B cell (primary cell): ENCODE results near the gene PCDH1. TPM values are rescaled to one million over a fixed set of nuclear protein-coding genes. Genes with fewer than 3 reads are reported as not detected.

Experiments
- ATAC-seq: fragments of 200-7000 bp; cut with Tn5 transposase; one replicate; pipeline ENCODE4 v1.10.0; 2021; ENCODE audit warnings: low read depth, mild to moderate bottlenecking, moderate number of reproducible peaks, moderate library complexity
- CTCF ChIA-PET: fragments of 350-600 bp; sonication (Branson Sonifier 250); formaldehyde crosslinking; loops from one replicate; lab custom pipeline; 2021; ENCODE audit warnings: antibody characterized with exemption, inconsistent platforms; lab: Charles Lee
- POLR2A ChIA-PET: fragments of 350-600 bp; sonication (Branson Sonifier 250); formaldehyde crosslinking; loops from one replicate; lab custom pipeline; 2021; ENCODE audit warnings: antibody characterized with exemption; lab: Charles Lee
- DNase-seq: peaks from one replicate; pipeline ENCODE4 v3.0.0; 2013
- H2AFZ ChIP-seq: 2 replicates; pipeline ENCODE4 v1.6.1; 2012; ENCODE audit warnings: mild to moderate bottlenecking, low read depth, low read length; ENCODE audit not compliant: insufficient read depth, poor library complexity, severe bottlenecking
- H3K27ac ChIP-seq, 2 donors: 1 replicate in 1 of 2; 2 replicates in 1 of 2; pipeline ENCODE4 v1.5.1; 2012 to 2013; ENCODE audit warnings: low read length in 2 of 2, mild to moderate bottlenecking in 2 of 2, moderate library complexity in 1 of 2
- H3K27me3 ChIP-seq, 4 experiments: fragments of 200-600 bp in 1 of 4; sonication (generic) in 1 of 4; replicated peaks in 1 of 4; 1 replicate in 2 of 4; 2 replicates in 2 of 4; pipeline versions ENCODE4 v1.6.1 to v1.7.0; 2013 to 2016; ENCODE audit warnings: low read length in 3 of 4, mild to moderate bottlenecking in 2 of 4, mixed read lengths in 1 of 4, moderate library complexity in 1 of 4; ENCODE audit not compliant: insufficient read depth in 4 of 4, control insufficient read depth in 3 of 4; ENCODE audit errors: control extremely low read depth in 1 of 4
- H3K36me3 ChIP-seq, 2 experiments: replicated peaks in 1 of 2; 1 replicate in 1 of 2; 2 replicates in 1 of 2; pipeline versions ENCODE4 v1.6.1 to v1.7.1; 2013; ENCODE audit warnings: low read length in 1 of 2; ENCODE audit not compliant: insufficient read depth in 2 of 2, control insufficient read depth in 1 of 2; ENCODE audit errors: control extremely low read depth in 1 of 2, extremely low read depth in 1 of 2
- H3K4me1 ChIP-seq, 2 donors: fragments of 200-600 bp in 1 of 2; sonication (generic) in 1 of 2; 1 replicate in 1 of 2; 2 replicates in 1 of 2; pipeline versions ENCODE4 v1.5.1 to v1.6.1; 2013 to 2017; ENCODE audit warnings: low read length in 2 of 2; ENCODE audit not compliant: control insufficient read depth in 2 of 2, insufficient read depth in 2 of 2
- H3K4me2 ChIP-seq: replicated peaks from 2 replicates; pipeline ENCODE3; 2012; ENCODE audit warnings: mild to moderate bottlenecking, low read depth, low read length; ENCODE audit not compliant: poor library complexity, severe bottlenecking
- H3K4me3 ChIP-seq, 5 experiments: fragments of 200-600 bp in 1 of 5; sonication (generic) in 1 of 5; 1 replicate in 3 of 5; 2 replicates in 2 of 5; pipeline versions ENCODE4 v1.5.1 to v1.7.0; 2011 to 2016; ENCODE audit warnings: low read length in 4 of 5, mild to moderate bottlenecking in 4 of 5, low read depth in 2 of 5, control low read depth in 1 of 5, moderate library complexity in 1 of 5; ENCODE audit not compliant: insufficient read depth in 1 of 5; ENCODE audit errors: control extremely low read depth in 1 of 5, extremely low read depth in 1 of 5
- H3K79me2 ChIP-seq: fragments of 200-600 bp; sonication (generic); one replicate; pipeline ENCODE4 v1.6.0; 2016; ENCODE audit warnings: low read length; ENCODE audit not compliant: control insufficient read depth, insufficient read depth
- H3K9ac ChIP-seq: fragments of 200-600 bp; sonication (generic); 2 replicates; pipeline ENCODE4 v1.6.1; 2017; ENCODE audit warnings: mild to moderate bottlenecking, low read length, moderate library complexity
- H3K9me3 ChIP-seq, 3 donors: one replicate each; pipeline versions ENCODE4 v1.6.1 to v1.7.1; 2013; ENCODE audit warnings: low read length in 2 of 3; ENCODE audit not compliant: control insufficient read depth in 2 of 3, insufficient read depth in 1 of 3; ENCODE audit errors: control extremely low read depth in 1 of 3
- H4K20me1 ChIP-seq: 2 replicates; pipeline ENCODE4 v1.6.0; 2012; ENCODE audit warnings: mild to moderate bottlenecking, low read length; ENCODE audit not compliant: insufficient read depth, control insufficient read depth, poor library complexity, severe bottlenecking
- H3K27ac Mint-ChIP-seq: one replicate; pipeline ENCODE4 v1.8.0; 2021; ENCODE audit warnings: mixed read lengths
- H3K27me3 Mint-ChIP-seq: one replicate; pipeline ENCODE4 v1.8.0; 2021; ENCODE audit warnings: mixed read lengths
- H3K4me1 Mint-ChIP-seq: one replicate; pipeline ENCODE4 v1.8.0; 2021; ENCODE audit warnings: mixed read lengths
- H3K4me3 Mint-ChIP-seq: one replicate; pipeline ENCODE4 v1.8.0; 2021; ENCODE audit warnings: mixed read lengths
- H3K9me3 Mint-ChIP-seq: one replicate; pipeline ENCODE4 v1.8.0; 2022; ENCODE audit warnings: mixed read lengths; ENCODE audit not compliant: insufficient read depth
- CTCF ChIP-seq: fragments of 200-600 bp; IDR thresholded peaks from one replicate; pipeline ENCODE4 v1.8.0; 2022; ENCODE audit warnings: antibody characterized with exemption, mild to moderate bottlenecking
- EZH2 ChIP-seq: IDR thresholded peaks from 2 replicates; pipeline ENCODE4 v1.6.1; 2012; ENCODE audit warnings: borderline replicate concordance, low read depth, mild to moderate bottlenecking, moderate library complexity, low read length; ENCODE audit not compliant: insufficient read depth, poor library complexity, severe bottlenecking
- WGBS: methylation state at CpG from one replicate; pipeline ENCODE4 v1.1.5; 2013; ENCODE audit warnings: missing lambda C conversion rate; ENCODE audit not compliant: insufficient coverage; 5-methylcytosine and 5-hydroxymethylcytosine counted together
- intact Hi-C: fragments of 100-400 bp; cut with micrococcal nuclease; formaldehyde crosslinking; loops from one replicate; pipeline ENCODE4 v1.10.0; 2022
- polyA plus RNA-seq: library from polyadenylated mRNA; depleted of rRNA; stranded (reverse); fragments of >200 nt; gene quantifications from 2 replicates; pipeline ENCODE4 v1.2.3, GENCODE V29; 2012
- total RNA-seq, 2 donors: library from RNA; stranded (reverse); fragments of 120-200 nt in 1 of 2; gene quantifications; 1 replicate in 1 of 2; 2 replicates in 1 of 2; pipeline versions ENCODE4 v1.2.3 to v1.2.4, GENCODE V29; 2013 to 2022

Gene PCDH1
- total and polyA plus RNA-seq, 2 donors (not counting 1 experiment from before 2014, with no cell fraction given) = 0.06 TPM; not detected in 1

GRCh38 chr5:141865406-141865805, 12.8 kb downstream of the PCDH1 start:
- Histone ChIP-seq H3K36me3 (no peaks in the 10 kb centered on the region), H3K27ac (no peak overlapping the region), H3K79me2 (no peaks in the 10 kb centered on the region), H3K9me3 (no peaks in the 10 kb centered on the region), H3K4me2 (no peak overlapping the region), H4K20me1 (no peaks in the 10 kb centered on the region), H3K27me3 (peaks cover 0 to 13% (median under 1%) of the 10 kb centered on the region in 4 experiments), H2AFZ (no peak overlapping the region), H3K4me3 (no peak overlapping the region), H3K4me1 (no peaks in the 10 kb centered on the region), H3K9ac (no peak overlapping the region)
- ChIA-PET CTCF (no interaction called here), POLR2A (no interaction called here)
- Mint-ChIP-seq H3K27me3 (peaks cover 38% of the 10 kb centered on the region), H3K4me1 (no peaks in the 10 kb centered on the region), H3K27ac (no peak overlapping the region), H3K9me3 (no peaks in the 10 kb centered on the region), H3K4me3 (no peak overlapping the region)
- DNase-seq = no peak
- 100% methylated on average over 1 of the region's 2 CpGs for WGBS
- TF ChIP-seq CTCF (no peak), EZH2 (no peak)
- ATAC-seq = no peak
- intact Hi-C loops = no loop called here

DNA sequence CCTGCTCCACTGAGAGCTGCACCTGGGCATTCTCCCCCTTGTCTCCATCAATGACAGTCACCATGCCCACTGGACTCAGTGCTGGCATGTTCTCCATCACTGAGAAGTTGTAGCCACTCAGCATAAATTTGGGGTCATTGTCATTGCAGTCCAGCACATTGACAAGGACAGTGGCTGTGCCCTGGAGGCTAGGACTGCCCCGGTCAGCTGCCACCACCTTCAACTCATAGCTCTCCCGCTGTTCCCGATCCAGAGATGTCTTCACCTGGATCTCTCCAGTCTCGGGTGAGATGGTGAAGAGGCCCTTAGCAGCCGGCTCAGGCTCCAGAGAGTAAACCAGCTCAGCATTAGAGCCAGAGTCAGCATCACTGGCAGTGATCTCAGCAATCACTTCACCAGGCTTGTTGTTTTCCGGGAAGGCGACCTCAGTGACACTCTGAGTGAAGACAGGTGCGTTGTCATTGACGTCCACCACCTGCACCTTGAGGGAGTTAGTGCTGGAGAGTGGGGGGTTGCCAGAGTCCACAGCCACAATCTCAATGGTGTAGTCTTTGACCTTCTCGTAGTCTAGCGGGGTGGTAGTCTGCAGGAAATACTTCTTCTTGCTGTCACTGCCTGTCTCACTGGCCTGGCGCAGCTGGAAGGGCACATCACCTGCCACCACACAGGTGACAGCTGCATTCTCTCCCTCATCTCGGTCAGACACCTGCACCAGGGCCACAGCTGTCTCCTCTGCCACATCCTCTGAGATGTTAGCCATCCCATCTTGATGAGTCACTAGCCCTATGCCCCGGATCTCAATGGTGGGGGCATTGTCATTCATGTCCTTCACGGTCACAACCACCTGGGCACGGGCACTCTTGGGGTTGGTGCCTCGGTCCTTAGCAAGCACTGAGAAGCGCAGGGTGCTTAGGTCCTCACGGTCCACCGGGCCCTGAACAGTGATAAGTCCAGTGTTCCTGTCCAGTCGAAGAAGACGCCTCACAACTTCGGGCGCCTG, 13.5 kb downstream of the PCDH1 start:
- Histone ChIP-seq H3K36me3 (no peaks in the 10 kb centered on the region), H4K20me1 (no peaks in the 10 kb centered on the region), H3K9ac (no peak overlapping the region), H2AFZ (no peak overlapping the region), H3K27me3 (peaks cover 0 to 9% (median under 1%) of the 10 kb centered on the region in 4 experiments), H3K4me3 (no peak overlapping the region), H3K4me1 (no peaks in the 10 kb centered on the region), H3K79me2 (no peaks in the 10 kb centered on the region), H3K9me3 (no peaks in the 10 kb centered on the region), H3K4me2 (no peak overlapping the region), H3K27ac (no peak overlapping the region)
- no peak overlapping the region for H3K4me3 Mint-ChIP-seq
- 88% methylated on average over 24 of the region's 24 CpGs for WGBS
- H3K27ac Mint-ChIP-seq = no peak overlapping the region
- ChIA-PET CTCF (interaction anchor here (0.9 to 1.0 kb wide), 2 partner anchors 13 to 16 kb away, joined by 3 read pairs; partner anchors contain the start of gene PCDH1), POLR2A (no interaction called here)
- H3K9me3 Mint-ChIP-seq = no peaks in the 10 kb centered on the region
- DNase-seq = no peak
- TF ChIP-seq CTCF (no peak), EZH2 (no peak)
- no peak for ATAC-seq
- intact Hi-C loops = no loop called here
- H3K4me1 Mint-ChIP-seq = no peaks in the 10 kb centered on the region
- peaks cover 33% of the 10 kb centered on the region for H3K27me3 Mint-ChIP-seq
